SU-DHL-6 (cell line): ENCODE results near the gene OLFM1.

Source experiments
- H2AFZ ChIP-seq: fragments of 200-600 bp; sonication (generic); 2 replicates; pipeline ENCODE4 v1.6.1; 2014; ENCODE audit warnings: low read depth, mild to moderate bottlenecking, moderate library complexity, mixed read lengths, antibody characterized with exemption, low read length; ENCODE audit not compliant: severe bottlenecking
- H3F3A ChIP-seq: fragments of 200-600 bp; shearing (Covaris generic); 2 replicates; pipeline ENCODE4 v1.6.0; 2016; ENCODE audit warnings: antibody characterized with exemption, mild to moderate bottlenecking; ENCODE audit not compliant: insufficient read depth
- H3K27ac ChIP-seq: fragments of 200-600 bp; sonication (generic); 2 replicates; pipeline ENCODE4 v1.5.1; 2016; ENCODE audit warnings: low read depth, mild to moderate bottlenecking, low read length, moderate library complexity, mixed read lengths
- H3K27me3 ChIP-seq: fragments of 200-600 bp; sonication (generic), shearing (Covaris generic); 2 replicates; pipeline ENCODE4 v1.6.0; 2014; ENCODE audit warnings: mild to moderate bottlenecking, low read length
- H3K36me3 ChIP-seq: fragments of 200-600 bp; sonication (generic); 2 replicates; pipeline ENCODE4 v1.6.1; 2014; ENCODE audit warnings: mild to moderate bottlenecking, low read length, mixed read lengths
- H3K4me2 ChIP-seq: fragments of 300-600, 200-600 bp; shearing (Covaris generic), sonication (generic); 2 replicates; pipeline ENCODE4 v1.6.0; 2014; ENCODE audit warnings: low read length, low read depth, mild to moderate bottlenecking; ENCODE audit not compliant: poor library complexity, severe bottlenecking
- H3K4me3 ChIP-seq: fragments of 200-600 bp; sonication (generic); 2 replicates; pipeline ENCODE4 v1.5.1; 2014; ENCODE audit warnings: antibody characterized with exemption, low read length, mild to moderate bottlenecking, mixed read lengths; ENCODE audit not compliant: insufficient read depth, poor library complexity, severe bottlenecking
- H3K79me2 ChIP-seq: fragments of 200-600 bp; sonication (generic); 2 replicates; pipeline ENCODE4 v1.6.1; 2014; ENCODE audit warnings: mild to moderate bottlenecking, low read length, moderate library complexity; ENCODE audit not compliant: insufficient read depth
- H3K9ac ChIP-seq: fragments of 200-600 bp; sonication (generic); 2 replicates; pipeline ENCODE4 v1.7.0; 2014; ENCODE audit warnings: mild to moderate bottlenecking, low read length
- H3K9me2 ChIP-seq: fragments of 200-600 bp; sonication (generic); replicated peaks from 2 replicates; pipeline ENCODE4 v1.6.1; 2014; ENCODE audit warnings: low read length; ENCODE audit not compliant: insufficient read depth
- H3K9me3 ChIP-seq: fragments of 200-600 bp; sonication (generic); 2 replicates; pipeline ENCODE4 v1.6.1; 2014; ENCODE audit warnings: low read length, mixed read lengths; ENCODE audit not compliant: insufficient read depth
- H4K20me1 ChIP-seq: fragments of 200-600 bp; sonication (generic); 2 replicates; pipeline ENCODE4 v1.6.1; 2014; ENCODE audit warnings: low read depth, mild to moderate bottlenecking, antibody characterized with exemption, low read length, moderate library complexity, mixed read lengths
- EZH2phosphoT487 ChIP-seq: fragments of 200-600 bp; sonication (generic), shearing (Covaris generic); conservative IDR thresholded peaks from 2 replicates; pipeline ENCODE4 v1.6.1; 2018; ENCODE audit warnings: mild to moderate bottlenecking, antibody characterized with exemption, low read length, moderate library complexity, mixed read lengths
- TF ChIP-seq, protein P1 (sequence below): fragments of 200-600 bp; sonication (generic); IDR thresholded peaks from one replicate; pipeline ENCODE4 v1.5.1; 2017; ENCODE audit warnings: antibody characterized with exemption, mild to moderate bottlenecking, low read length, moderate library complexity; ENCODE audit not compliant: insufficient read depth, poor library complexity, severe bottlenecking

The OLFM1 gene

DNA sequence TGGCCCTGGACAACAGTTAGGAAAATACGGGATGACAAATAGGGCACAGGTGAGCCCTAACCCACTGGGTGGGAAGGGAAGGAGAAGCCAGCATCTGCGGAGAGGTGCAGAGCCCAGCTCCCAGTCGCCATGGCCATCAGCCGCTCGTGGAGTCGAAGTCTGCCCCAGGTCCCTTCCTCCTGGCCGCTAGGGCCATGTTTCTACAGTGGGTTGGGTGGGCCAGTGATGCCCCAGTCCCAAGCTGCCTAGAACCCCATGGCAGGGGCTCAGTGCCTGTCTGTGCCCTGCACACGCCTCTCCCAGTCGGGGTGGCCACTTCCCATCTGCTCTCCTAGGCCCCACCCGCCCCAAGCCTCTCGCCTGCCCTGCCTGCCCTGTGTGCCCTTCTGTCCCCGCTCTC is 34.8 kb downstream of the OLFM1 start:
- Histone ChIP-seq H3K79me2 (no peaks in the 10 kb centered on the region), H3K9ac (no peak overlapping the region), H3K27ac (no peak overlapping the region), H3K36me3 (no peaks in the 10 kb centered on the region), H3K4me2 (no peak overlapping the region), H3K4me3 (no peak overlapping the region), H3F3A (no peaks in the 10 kb centered on the region), H3K27me3 (0 out of 2 replicates have a peak, but pooled peaks cover 3% of the 10 kb centered on the region), H3K9me3 (no peaks in the 10 kb centered on the region), H4K20me1 (no peaks in the 10 kb centered on the region), H2AFZ (no peak overlapping the region), H3K9me2 (no peaks in the 10 kb centered on the region)
- TF ChIP-seq EZH2phosphoT487 = no peak
- TF ChIP-seq, protein P1, sequence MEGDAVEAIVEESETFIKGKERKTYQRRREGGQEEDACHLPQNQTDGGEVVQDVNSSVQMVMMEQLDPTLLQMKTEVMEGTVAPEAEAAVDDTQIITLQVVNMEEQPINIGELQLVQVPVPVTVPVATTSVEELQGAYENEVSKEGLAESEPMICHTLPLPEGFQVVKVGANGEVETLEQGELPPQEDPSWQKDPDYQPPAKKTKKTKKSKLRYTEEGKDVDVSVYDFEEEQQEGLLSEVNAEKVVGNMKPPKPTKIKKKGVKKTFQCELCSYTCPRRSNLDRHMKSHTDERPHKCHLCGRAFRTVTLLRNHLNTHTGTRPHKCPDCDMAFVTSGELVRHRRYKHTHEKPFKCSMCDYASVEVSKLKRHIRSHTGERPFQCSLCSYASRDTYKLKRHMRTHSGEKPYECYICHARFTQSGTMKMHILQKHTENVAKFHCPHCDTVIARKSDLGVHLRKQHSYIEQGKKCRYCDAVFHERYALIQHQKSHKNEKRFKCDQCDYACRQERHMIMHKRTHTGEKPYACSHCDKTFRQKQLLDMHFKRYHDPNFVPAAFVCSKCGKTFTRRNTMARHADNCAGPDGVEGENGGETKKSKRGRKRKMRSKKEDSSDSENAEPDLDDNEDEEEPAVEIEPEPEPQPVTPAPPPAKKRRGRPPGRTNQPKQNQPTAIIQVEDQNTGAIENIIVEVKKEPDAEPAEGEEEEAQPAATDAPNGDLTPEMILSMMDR = no peak

DNA sequence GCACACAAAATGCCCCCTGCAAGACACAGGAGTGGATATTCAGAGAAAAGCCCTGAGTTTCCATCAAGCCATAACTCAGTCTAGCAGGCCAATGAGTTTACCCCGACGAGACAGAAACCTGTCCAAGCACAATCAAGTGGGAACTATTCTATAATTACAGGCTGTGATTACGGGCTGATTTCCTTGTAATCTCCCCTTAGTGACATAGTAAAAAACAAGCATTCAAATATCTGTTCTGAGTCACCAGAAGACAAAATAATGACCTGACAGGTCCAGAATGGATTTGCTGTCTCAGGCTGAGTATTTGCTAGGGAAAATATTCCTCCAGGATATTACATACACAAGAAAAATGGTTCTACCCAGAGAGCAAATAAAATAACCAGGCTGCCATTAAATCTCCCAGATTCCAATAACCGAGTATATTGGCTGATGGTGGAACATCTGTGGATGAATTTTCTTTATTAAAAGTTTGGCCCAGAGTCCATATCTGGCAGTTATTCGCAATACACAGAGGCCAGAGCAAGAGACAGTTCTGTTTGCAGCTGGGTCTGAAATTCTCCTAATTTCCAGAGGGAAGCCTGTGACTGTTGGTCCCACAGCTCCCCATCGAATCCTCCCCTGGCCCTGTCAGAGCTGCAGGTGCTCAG is 35.8 kb downstream of the OLFM1 start:
- Histone ChIP-seq H3F3A (no peaks in the 10 kb centered on the region), H3K36me3 (no peaks in the 10 kb centered on the region), H4K20me1 (no peaks in the 10 kb centered on the region), H2AFZ (no peak overlapping the region), H3K9ac (no peak overlapping the region), H3K9me3 (no peaks in the 10 kb centered on the region), H3K9me2 (no peaks in the 10 kb centered on the region), H3K79me2 (no peaks in the 10 kb centered on the region), H3K4me2 (no peak overlapping the region), H3K27ac (no peak overlapping the region), H3K4me3 (no peak overlapping the region), H3K27me3 (0 out of 2 replicates have a peak, but pooled peaks cover 3% of the 10 kb centered on the region)
- TF ChIP-seq EZH2phosphoT487 = no peak
- TF ChIP-seq, protein P1 = no peak

DNA sequence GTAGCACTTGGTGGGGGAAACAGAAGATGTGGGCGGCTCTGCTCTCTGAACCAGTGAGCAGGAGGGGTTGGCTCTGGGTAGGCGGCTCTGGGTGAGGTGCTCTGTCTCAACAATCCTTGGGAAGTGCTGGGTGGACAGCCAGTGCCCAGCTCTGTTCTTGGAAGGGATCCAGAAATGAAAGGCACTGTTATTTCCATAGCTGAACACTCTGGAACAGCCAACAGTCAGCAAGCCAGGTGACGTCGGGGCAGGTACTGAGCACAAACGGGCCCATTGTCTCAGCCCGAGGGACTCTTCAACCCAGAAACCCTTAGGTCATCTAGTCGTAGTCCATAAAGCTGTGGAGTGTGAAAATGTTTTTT is 36.3 kb downstream of the OLFM1 start:
- TF ChIP-seq, protein P1 = no peak
- TF ChIP-seq EZH2phosphoT487 = no peak
- Histone ChIP-seq H3K79me2 (no peaks in the 10 kb centered on the region), H4K20me1 (no peaks in the 10 kb centered on the region), H3K27ac (no peak overlapping the region), H3K4me3 (no peak overlapping the region), H3K9me2 (no peaks in the 10 kb centered on the region), H3F3A (no peaks in the 10 kb centered on the region), H3K27me3 (0 out of 2 replicates have a peak, but pooled peaks cover 3% of the 10 kb centered on the region), H3K36me3 (no peaks in the 10 kb centered on the region), H2AFZ (no peak overlapping the region), H3K9ac (no peak overlapping the region), H3K4me2 (no peak overlapping the region), H3K9me3 (no peaks in the 10 kb centered on the region)
